Loucy (cell line): Measurements from ENCODE around the gene OXLD1.

ENCODE experiments used
- H2AFZ ChIP-seq: fragments of 200-600 bp; sonication (generic); 2 replicates; pipeline ENCODE4 v1.6.0; 2016; ENCODE audit warnings: antibody characterized with exemption, mild to moderate bottlenecking, low read length, moderate library complexity
- H3F3A ChIP-seq: fragments of 200-600 bp; 2 replicates; pipeline ENCODE4 v1.6.0; 2016; ENCODE audit warnings: antibody characterized with exemption, low read depth, mild to moderate bottlenecking
- H3K27me3 ChIP-seq: fragments of 200-600 bp; sonication (generic); 2 replicates; pipeline ENCODE4 v1.6.1; 2014; ENCODE audit warnings: low read length, mild to moderate bottlenecking; ENCODE audit not compliant: insufficient read depth, poor library complexity, severe bottlenecking
- H3K36me3 ChIP-seq: fragments of 200-600 bp; sonication (generic); 2 replicates; pipeline ENCODE4 v1.6.1; 2016; ENCODE audit warnings: low read length; ENCODE audit not compliant: insufficient read depth
- H3K4me1 ChIP-seq: fragments of 200-600 bp; sonication (generic); 2 replicates; pipeline ENCODE4 v1.5.1; 2014; ENCODE audit warnings: low read length, mild to moderate bottlenecking; ENCODE audit not compliant: insufficient read depth, poor library complexity, severe bottlenecking
- H3K4me2 ChIP-seq: fragments of 200-600 bp; sonication (generic); 2 replicates; pipeline ENCODE4 v1.6.0; 2014; ENCODE audit warnings: antibody characterized with exemption, low read length, low read depth, mild to moderate bottlenecking; ENCODE audit not compliant: poor library complexity, severe bottlenecking
- H3K4me3 ChIP-seq: fragments of 200-600 bp; sonication (generic); 2 replicates; pipeline ENCODE4 v1.5.1; 2014; ENCODE audit warnings: low read length, mild to moderate bottlenecking, mixed read lengths; ENCODE audit not compliant: poor library complexity, severe bottlenecking
- H3K79me2 ChIP-seq: fragments of 200-600 bp; sonication (generic); 2 replicates; pipeline ENCODE4 v1.6.1; 2014; ENCODE audit warnings: low read length; ENCODE audit not compliant: insufficient read depth
- H3K9ac ChIP-seq: fragments of 200-600 bp; sonication (generic); 2 replicates; pipeline ENCODE4 v1.6.0; 2014; ENCODE audit warnings: mild to moderate bottlenecking, low read depth, low read length, moderate library complexity; ENCODE audit not compliant: poor library complexity, severe bottlenecking
- H3K9me2 ChIP-seq: fragments of 200-600 bp; sonication (generic); replicated peaks from 2 replicates; pipeline ENCODE4 v1.6.1; 2016; ENCODE audit warnings: low read depth, low read length, mixed read lengths
- H3K9me3 ChIP-seq: fragments of 200-600 bp; sonication (generic); 2 replicates; pipeline ENCODE4 v1.6.1; 2014; ENCODE audit warnings: mild to moderate bottlenecking, antibody characterized with exemption, low read length, low read depth; ENCODE audit not compliant: insufficient read depth
- H4K20me1 ChIP-seq: fragments of 200-600 bp; sonication (generic); 2 replicates; pipeline ENCODE4 v1.6.0; 2014; ENCODE audit warnings: antibody characterized with exemption, low read length, mild to moderate bottlenecking; ENCODE audit not compliant: insufficient read depth, poor library complexity, severe bottlenecking
- CTCF ChIP-seq: fragments of 200-600 bp; sonication (generic); conservative IDR thresholded peaks from 2 replicates; pipeline ENCODE4 v1.5.1; 2014; ENCODE audit warnings: mild to moderate bottlenecking, antibody characterized with exemption, low read length
- EZH2phosphoT487 ChIP-seq: fragments of 200-600 bp; IDR thresholded peaks from 2 replicates; pipeline ENCODE4 v1.6.1; 2018; ENCODE audit warnings: antibody characterized with exemption, mild to moderate bottlenecking, moderate library complexity, borderline replicate concordance

The OXLD1 gene

GRCh38 chr17:81647640-81648012 is 18.8 kb downstream of the OXLD1 start:
- H3K9me3 ChIP-seq: no peaks in the 10 kb centered on the region
- no peak overlapping the region for H2AFZ ChIP-seq
- no peaks in the 10 kb centered on the region for H3K79me2 ChIP-seq
- TF ChIP-seq CTCF (no peak), EZH2phosphoT487 (no peak)
- H4K20me1 ChIP-seq: no peaks in the 10 kb centered on the region
- H3K4me1 ChIP-seq: peaks cover under 1% of the 10 kb centered on the region
- H3K9ac ChIP-seq: no peak overlapping the region
- no peak overlapping the region for H3K4me3 ChIP-seq
- no peaks in the 10 kb centered on the region for H3F3A ChIP-seq
- no peaks in the 10 kb centered on the region for H3K9me2 ChIP-seq
- no peaks in the 10 kb centered on the region for H3K27me3 ChIP-seq
- H3K4me2 ChIP-seq: no peak overlapping the region
- no peaks in the 10 kb centered on the region for H3K36me3 ChIP-seq

- Histone ChIP-seq H3K9ac (no peak overlapping the region), H3K9me2 (no peaks in the 10 kb centered on the region), H3K9me3 (no peaks in the 10 kb centered on the region), H4K20me1 (no peaks in the 10 kb centered on the region), H3K4me1 (no peaks in the 10 kb centered on the region), H3K36me3 (no peaks in the 10 kb centered on the region), H2AFZ (no peak overlapping the region), H3K4me3 (no peak overlapping the region), H3K79me2 (no peaks in the 10 kb centered on the region), H3K27me3 (no peaks in the 10 kb centered on the region), H3F3A (no peaks in the 10 kb centered on the region), H3K4me2 (no peak overlapping the region)
- no peak for TF ChIP-seq EZH2phosphoT487
Measured at GRCh38 chr17:81646869-81647600, 19.4 kb downstream of the OXLD1 start.

- H3K9me3 ChIP-seq: no peaks in the 10 kb centered on the region
- no peaks in the 10 kb centered on the region for H3K9me2 ChIP-seq
- no peaks in the 10 kb centered on the region for H3K27me3 ChIP-seq
- H3K79me2 ChIP-seq: no peaks in the 10 kb centered on the region
- H3K9ac ChIP-seq: no peak overlapping the region
- H3F3A ChIP-seq: no peaks in the 10 kb centered on the region
- H3K4me3 ChIP-seq: no peak overlapping the region
- H3K36me3 ChIP-seq: no peaks in the 10 kb centered on the region
- no peaks in the 10 kb centered on the region for H3K4me1 ChIP-seq
- H2AFZ ChIP-seq: no peak overlapping the region
- H3K4me2 ChIP-seq: no peak overlapping the region
- TF ChIP-seq EZH2phosphoT487 (no peak), CTCF (no peak)
- H4K20me1 ChIP-seq: no peaks in the 10 kb centered on the region
Measured at GRCh38 chr17:81644976-81645952, 21.1 kb downstream of the OXLD1 start.
